Ascending aorta (tissue), 2 donors: Measurements from ENCODE around the gene LHB. TPM values are rescaled to one million over a fixed set of nuclear protein-coding genes. Genes with fewer than 3 reads are reported as not detected.
A peak's percentile ranks its signal among the peaks of the same experiment; 100 is the strongest.

ENCODE experiments used
- DNase-seq, 2 donors: peaks; one replicate each; pipeline ENCODE4 v3.0.0-alpha.2; 2019; ENCODE audit warnings: low spot score in 2 of 2
- H3K27ac ChIP-seq, 2 donors: fragments of 200-600 bp; sonication (generic); one replicate each; pipeline ENCODE4 v1.5.1; 2016 to 2017; ENCODE audit warnings: mild to moderate bottlenecking in 1 of 2
- H3K27me3 ChIP-seq: fragments of 200-600 bp; sonication (generic); one replicate; pipeline ENCODE4 v1.5.1; 2017
- H3K36me3 ChIP-seq, 2 donors: fragments of 200-600 bp; sonication (generic); one replicate each; pipeline ENCODE4 v1.5.1; 2016
- H3K4me1 ChIP-seq, 2 donors: fragments of 200-600 bp; sonication (generic); one replicate each; pipeline ENCODE4 v1.5.1; 2016 to 2017; ENCODE audit warnings: mild to moderate bottlenecking in 1 of 2
- H3K4me3 ChIP-seq, 2 donors: fragments of 200-600 bp; sonication (generic); one replicate each; pipeline ENCODE4 v1.5.1; 2016 to 2017; ENCODE audit warnings: mild to moderate bottlenecking in 1 of 2
- H3K9me3 ChIP-seq, 2 donors: fragments of 200-600 bp; sonication (generic); one replicate each; pipeline ENCODE4 v1.5.1; 2016
- CTCF ChIP-seq, 3 experiments: fragments of 200-600 bp in 2 of 3; fragments of 450-650 bp in 1 of 3; sonication (generic) in 2 of 3; IDR thresholded peaks; one replicate each; pipeline ENCODE4 v1.5.1; 2016 to 2019; ENCODE audit warnings: antibody characterized with exemption in 3 of 3, mild to moderate bottlenecking in 1 of 3, moderate library complexity in 1 of 3
- intact Hi-C: fragments of 100-400 bp; cut with DNase I; formaldehyde crosslinking; loops from one replicate; pipeline ENCODE4 v1.15.1; 2023
- total RNA-seq: library from RNA; depleted of rRNA; stranded (reverse); fragments of >200 nt; gene quantifications from one replicate; pipeline ENCODE4 v1.1.0, GENCODE V29; 2016

LHB gene
- total RNA-seq, 1 donor from 2014 or later, result not detected

GRCh38 chr19:48975947-48976847 is 40.7 kb downstream of the LHB start:
- no peaks in the 10 kb centered on the region for H3K9me3 ChIP-seq
- no peaks in the 10 kb centered on the region for H3K27me3 ChIP-seq
- TF ChIP-seq CTCF (IDR thresholded peaks at IDR 0.05), result no peak
- H3K4me1 ChIP-seq, result peaks cover 0 to 15% of the 10 kb centered on the region in 2 donors
- peaks cover 31 to 53% of the 10 kb centered on the region in 2 donors for H3K36me3 ChIP-seq
- intact Hi-C loops, result loop anchor here (5.0 kb wide), 1 partner anchor 339 kb away; the partner anchor contains the start of gene DBP
- no peak for DNase-seq
- peak overlapping the region; percentile 14 to 93 for H3K27ac ChIP-seq
- H3K4me3 ChIP-seq, result no peak overlapping the region

GRCh38 chr19:48970923-48971395 is 45.9 kb downstream of the LHB start:
- Histone ChIP-seq H3K4me1 (peaks cover 9 to 18% of the 10 kb centered on the region in 2 donors), H3K4me3 (no peak overlapping the region), H3K27ac (peak overlapping the region in 1 of 2 donors; percentile 53), H3K27me3 (no peaks in the 10 kb centered on the region), H3K9me3 (no peaks in the 10 kb centered on the region), H3K36me3 (peaks cover 52 to 73% of the 10 kb centered on the region in 2 donors)
- DNase-seq, result peak in 1 of 2 donors; percentile 86
- intact Hi-C loops, result no loop called here
- TF ChIP-seq CTCF (IDR thresholded peaks at IDR 0.05), result peak; percentile 91 to 93 (median 91)

GRCh38 chr19:48970139-48970766 is 46.6 kb downstream of the LHB start:
- H3K9me3 ChIP-seq, result no peaks in the 10 kb centered on the region
- TF ChIP-seq CTCF (IDR thresholded peaks at IDR 0.05), result no peak
- peaks cover 53 to 70% of the 10 kb centered on the region in 2 donors for H3K36me3 ChIP-seq
- H3K27ac ChIP-seq, result peak overlapping the region in 1 of 2 donors; percentile 96
- H3K4me1 ChIP-seq, result peaks cover 9 to 18% of the 10 kb centered on the region in 2 donors
- H3K4me3 ChIP-seq, result no peak overlapping the region
- DNase-seq, result no peak
- H3K27me3 ChIP-seq, result no peaks in the 10 kb centered on the region
- intact Hi-C loops, result no loop called here

DNA sequence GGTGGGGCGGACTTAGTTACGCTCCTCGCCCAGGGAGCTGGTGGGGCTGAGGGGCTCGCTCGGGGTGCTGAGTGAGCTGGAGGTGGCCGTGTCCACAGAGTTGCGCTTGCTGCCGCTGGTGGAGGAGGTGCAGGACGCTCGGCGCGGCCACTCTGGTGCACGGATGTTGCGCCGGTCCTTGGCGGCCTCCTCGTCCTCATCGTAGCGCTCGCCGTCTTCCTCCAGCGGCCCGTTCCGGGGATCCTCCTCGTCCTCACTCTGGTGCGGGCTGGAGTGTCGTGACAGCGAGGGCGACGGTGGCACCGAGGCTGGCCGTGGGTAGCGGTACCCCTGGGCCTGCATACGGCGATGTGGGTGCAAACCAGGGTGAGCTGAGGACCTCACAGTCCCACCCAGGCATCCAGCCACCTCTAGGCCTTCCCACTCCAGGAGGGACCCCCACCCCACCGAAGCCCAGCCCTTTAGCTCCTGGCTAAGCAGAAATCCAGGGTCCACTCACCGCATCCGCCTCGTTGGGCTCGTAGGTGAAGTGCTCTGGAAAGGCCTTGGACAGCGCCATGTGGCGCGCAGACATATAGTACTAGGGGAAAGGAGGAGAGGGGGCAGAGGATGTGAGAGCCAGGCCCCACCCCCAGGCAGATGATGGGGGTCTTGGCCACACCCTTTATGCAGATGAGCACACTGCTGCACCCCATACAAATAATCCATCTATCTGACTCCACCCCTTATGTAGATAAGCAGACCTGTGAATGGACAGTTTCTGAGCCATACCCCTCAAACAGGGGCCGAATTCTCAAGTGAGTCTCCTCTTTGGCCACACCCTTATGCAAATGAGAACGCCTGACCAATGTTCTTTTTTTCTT is 47.4 kb downstream of the LHB start:
- intact Hi-C loops, result loop anchor here (2.0 kb wide), 2 partner anchors 15 to 175 kb away; partner anchors contain the start of gene BAX
- peaks cover 52 to 65% of the 10 kb centered on the region in 2 donors for H3K36me3 ChIP-seq
- H3K4me1 ChIP-seq, result peaks cover 9 to 21% of the 10 kb centered on the region in 2 donors
- peak overlapping the region; percentile 45 to 96 for H3K27ac ChIP-seq
- H3K9me3 ChIP-seq, result no peaks in the 10 kb centered on the region
- no peak for TF ChIP-seq CTCF (IDR thresholded peaks at IDR 0.05)
- H3K27me3 ChIP-seq, result no peaks in the 10 kb centered on the region
- H3K4me3 ChIP-seq, result no peak overlapping the region
- DNase-seq, result no peak

DNA sequence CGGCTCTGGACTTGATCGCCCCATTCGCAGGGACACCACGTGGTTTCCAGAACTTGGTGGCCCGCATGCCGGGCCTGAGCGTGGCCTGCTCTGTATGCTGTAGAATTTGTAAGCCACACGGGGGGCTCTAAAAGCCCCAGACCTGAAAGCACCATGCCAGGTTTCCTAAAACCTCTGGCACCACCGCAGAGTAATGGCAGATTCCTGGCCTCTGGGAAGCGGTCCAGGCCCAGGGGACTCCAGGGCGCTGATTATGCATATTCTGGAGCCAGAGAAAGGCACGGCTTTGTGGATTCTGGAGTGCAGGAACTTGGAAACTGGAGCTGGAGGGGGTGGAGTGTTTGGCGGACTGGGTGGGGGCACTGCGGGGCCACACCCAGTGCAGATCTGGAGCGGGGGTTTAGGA is 48.1 kb downstream of the LHB start:
- Histone ChIP-seq H3K4me3 (no peak overlapping the region), H3K27me3 (no peaks in the 10 kb centered on the region), H3K9me3 (no peaks in the 10 kb centered on the region), H3K36me3 (peaks cover 45 to 58% of the 10 kb centered on the region in 2 donors), H3K27ac (peak overlapping the region in 1 of 2 donors; percentile 96), H3K4me1 (peaks cover 9 to 27% of the 10 kb centered on the region in 2 donors)
- no peak for TF ChIP-seq CTCF (IDR thresholded peaks at IDR 0.05)
- intact Hi-C loops, result loop anchor here (2.0 kb wide), 2 partner anchors 14 to 174 kb away; partner anchors contain the start of gene BAX
- no peak for DNase-seq
